MCF 10A (cell line): ENCODE data around the gene USB1. TPM values are rescaled to one million over a fixed set of nuclear protein-coding genes. Genes with fewer than 3 reads are reported as not detected.

Source experiments
- BruUV-seq: library from RNA; stranded (reverse); fragments of 400-500 nt; replicated peaks from 2 replicates; lab custom pipeline; 2021; lab: Mats Ljungman, UMichigan
- CTCF ChIA-PET: fragments of 300-600 bp; sonication (Branson Sonifier 250); formaldehyde crosslinking; extraction: SDS; loops from one replicate; lab custom pipeline; 2021; ENCODE audit warnings: antibody characterized with exemption, inconsistent platforms; lab: Yijun Ruan, JAX
- POLR2A ChIA-PET: fragments of 300-600, 350-650 bp; sonication (Branson Sonifier 250); formaldehyde crosslinking; extraction: SDS; loops from one replicate; lab custom pipeline; 2020; ENCODE audit warnings: antibody characterized with exemption, inconsistent platforms; lab: Yijun Ruan, JAX
- DNase-seq: peaks from one replicate; pipeline ENCODE4 v3.0.0-alpha.2; 2018; ENCODE audit not compliant: unreplicated experiment
- H3K27ac Mint-ChIP-seq: one replicate; pipeline ENCODE4 v1.8.0; 2022; ENCODE audit warnings: mild to moderate bottlenecking, low read depth, mixed read lengths; ENCODE audit not compliant: unreplicated experiment
- H3K27me3 Mint-ChIP-seq: one replicate; pipeline ENCODE4 v1.8.0; 2022; ENCODE audit warnings: mixed read lengths; ENCODE audit not compliant: insufficient read depth, unreplicated experiment
- H3K36me3 Mint-ChIP-seq: one replicate; pipeline ENCODE4 v1.8.0; 2022; ENCODE audit warnings: mild to moderate bottlenecking, moderate library complexity, mixed read lengths; ENCODE audit not compliant: insufficient read depth, unreplicated experiment
- H3K4me1 Mint-ChIP-seq: one replicate; pipeline ENCODE4 v1.8.0; 2022; ENCODE audit warnings: mixed read lengths; ENCODE audit not compliant: insufficient read depth, unreplicated experiment
- H3K4me3 Mint-ChIP-seq: one replicate; pipeline ENCODE4 v1.8.0; 2022; ENCODE audit warnings: mild to moderate bottlenecking, moderate library complexity, mixed read lengths; ENCODE audit not compliant: unreplicated experiment
- H3K9me3 Mint-ChIP-seq: one replicate; pipeline ENCODE4 v1.8.0; 2022; ENCODE audit warnings: mixed read lengths; ENCODE audit not compliant: unreplicated experiment
- CTCF ChIP-seq: fragments of 200-600 bp; IDR thresholded peaks from one replicate; pipeline ENCODE4 v1.8.0; 2022; ENCODE audit warnings: antibody characterized with exemption, mild to moderate bottlenecking; ENCODE audit not compliant: unreplicated experiment
- intact Hi-C: fragments of 100-400 bp; cut with micrococcal nuclease; formaldehyde crosslinking; loops from 2 replicates; pipeline ENCODE4 v1.14.1; 2022
- total RNA-seq: library from RNA; stranded (reverse); gene quantifications from 2 replicates; pipeline ENCODE4 v1.2.3, GENCODE V29; 2022

The USB1 gene
- total RNA-seq, 1 experiment from 2014 or later, result 49.2 TPM

- BruUV-seq, result no TSS peak
- peaks cover 15% of the 10 kb centered on the region for H3K36me3 Mint-ChIP-seq
- H3K27me3 Mint-ChIP-seq, result no peaks in the 10 kb centered on the region
- peak; percentile 71 for DNase-seq
- H3K4me3 Mint-ChIP-seq, result peak overlapping the region; percentile 26
- no peak overlapping the region for H3K27ac Mint-ChIP-seq
- intact Hi-C loops, result loop anchor here (2.0 to 5.0 kb wide), 2 partner anchors 74 to 465 kb away; no protein-coding TSS in a partner anchor
- peaks cover 15% of the 10 kb centered on the region for H3K4me1 Mint-ChIP-seq
- no peaks in the 10 kb centered on the region for H3K9me3 Mint-ChIP-seq
- ChIA-PET CTCF (interaction anchor here (0.6 to 4.4 kb wide), 12 partner anchors 11 to 469 kb away, joined by 3 to 52 read pairs (median 3); partner anchors contain the start of gene CFAP20), POLR2A (interaction anchor here (0.7 to 5.7 kb wide), 4 partner anchors 99 to 242 kb away, joined by 3 to 68 read pairs (median 8); partner anchors contain the start of gene CFAP20)
- TF ChIP-seq CTCF, result no peak
These were observed 21.6 kb downstream of the USB1 start for GRCh38 chr16:58022601-58023371.

- no TSS peak for BruUV-seq
- H3K4me3 Mint-ChIP-seq, result no peak overlapping the region
- DNase-seq, result no peak
- TF ChIP-seq CTCF, result no peak
- H3K36me3 Mint-ChIP-seq, result peaks cover 15% of the 10 kb centered on the region
- H3K27ac Mint-ChIP-seq, result no peak overlapping the region
- ChIA-PET CTCF (interaction anchor here (0.5 to 4.4 kb wide), 8 partner anchors 9 to 282 kb away, joined by 3 to 52 read pairs (median 4); partner anchors contain the start of gene CFAP20), POLR2A (interaction anchor here (5.7 kb wide), 1 partner anchor 103 kb away, joined by 68 read pairs; the partner anchor contains the start of gene CFAP20)
- no peaks in the 10 kb centered on the region for H3K9me3 Mint-ChIP-seq
- intact Hi-C loops, result loop anchor here (5.0 kb wide), 1 partner anchor 463 kb away; no protein-coding TSS in a partner anchor
- H3K27me3 Mint-ChIP-seq, result no peaks in the 10 kb centered on the region
- H3K4me1 Mint-ChIP-seq, result peaks cover 15% of the 10 kb centered on the region
These were observed 23.5 kb downstream of the USB1 start for GRCh38 chr16:58024486-58025350.

GRCh38 chr16:58025351-58026138, 24.3 kb downstream of the USB1 start, which contains the start of gene MMP15:
MMP15 (plus strand) TSS chr16:58025754; CDS start chr16:58026351, 597 bp downstream.
- intact Hi-C loops, result no loop called here
- ChIA-PET POLR2A (interaction anchor here (0.6 to 5.7 kb wide), 6 partner anchors 11 to 406 kb away, joined by 3 to 68 read pairs (median 3); partner anchors contain the start of gene CFAP20), CTCF (interaction anchor here (0.8 to 2.5 kb wide), 3 partner anchors 11 to 451 kb away, joined by 3 to 9 read pairs (median 4); no protein-coding TSS in a partner anchor)
- Mint-ChIP-seq H3K27me3 (no peaks in the 10 kb centered on the region), H3K27ac (no peak within 1 kb of the TSS), H3K36me3 (peaks cover 15% of the 10 kb centered on the region), H3K9me3 (no peaks in the 10 kb centered on the region), H3K4me1 (peaks cover 13% of the 10 kb centered on the region), H3K4me3 (peak within 1 kb of the TSS; percentile 56)
- peak; percentile 71 for DNase-seq
- no peak for TF ChIP-seq CTCF
- BruUV-seq, result no TSS peak
